NB4 (cell line): ENCODE results near the gene ACSL5.

Experiments
- CTCF ChIP-seq: IDR thresholded peaks from one replicate; pipeline ENCODE4 v1.5.1; 2012; ENCODE audit warnings: low read depth, low read length
- MAX ChIP-seq: IDR thresholded peaks from 2 replicates; pipeline ENCODE4 v1.6.1; 2011; ENCODE audit warnings: low read depth, low read length
- POLR2A ChIP-seq: IDR thresholded peaks from 2 replicates; pipeline ENCODE4 v1.6.1; 2011; ENCODE audit warnings: mild to moderate bottlenecking; ENCODE audit not compliant: insufficient read length; ENCODE audit errors: extremely low read depth

- TF ChIP-seq CTCF (no peak), POLR2A (no peak), MAX (no peak)
Measured at GRCh38 chr10:112407696-112408095, 33.8 kb downstream of the ACSL5 start.
